SU-DHL-6 (cell line): ENCODE results near the gene SCN2B.
"Not testable (repeated sequence)": the region's sequence is repeated elsewhere in the genome, so short reads cannot be mapped to it uniquely, and the experiment has no call there.

Experiments used
- H2AFZ ChIP-seq: fragments of 200-600 bp; sonication (generic); 2 replicates; pipeline ENCODE4 v1.6.1; 2014; ENCODE audit warnings: low read depth, mild to moderate bottlenecking, moderate library complexity, mixed read lengths, antibody characterized with exemption, low read length; ENCODE audit not compliant: severe bottlenecking
- H3F3A ChIP-seq: fragments of 200-600 bp; shearing (Covaris generic); 2 replicates; pipeline ENCODE4 v1.6.0; 2016; ENCODE audit warnings: antibody characterized with exemption, mild to moderate bottlenecking; ENCODE audit not compliant: insufficient read depth
- H3K27ac ChIP-seq: fragments of 200-600 bp; sonication (generic); 2 replicates; pipeline ENCODE4 v1.5.1; 2016; ENCODE audit warnings: low read depth, mild to moderate bottlenecking, low read length, moderate library complexity, mixed read lengths
- H3K27me3 ChIP-seq: fragments of 200-600 bp; sonication (generic), shearing (Covaris generic); 2 replicates; pipeline ENCODE4 v1.6.0; 2014; ENCODE audit warnings: mild to moderate bottlenecking, low read length
- H3K36me3 ChIP-seq: fragments of 200-600 bp; sonication (generic); 2 replicates; pipeline ENCODE4 v1.6.1; 2014; ENCODE audit warnings: mild to moderate bottlenecking, low read length, mixed read lengths
- H3K4me2 ChIP-seq: fragments of 300-600, 200-600 bp; shearing (Covaris generic), sonication (generic); 2 replicates; pipeline ENCODE4 v1.6.0; 2014; ENCODE audit warnings: low read length, low read depth, mild to moderate bottlenecking; ENCODE audit not compliant: poor library complexity, severe bottlenecking
- H3K4me3 ChIP-seq: fragments of 200-600 bp; sonication (generic); 2 replicates; pipeline ENCODE4 v1.5.1; 2014; ENCODE audit warnings: antibody characterized with exemption, low read length, mild to moderate bottlenecking, mixed read lengths; ENCODE audit not compliant: insufficient read depth, poor library complexity, severe bottlenecking
- H3K79me2 ChIP-seq: fragments of 200-600 bp; sonication (generic); 2 replicates; pipeline ENCODE4 v1.6.1; 2014; ENCODE audit warnings: mild to moderate bottlenecking, low read length, moderate library complexity; ENCODE audit not compliant: insufficient read depth
- H3K9ac ChIP-seq: fragments of 200-600 bp; sonication (generic); 2 replicates; pipeline ENCODE4 v1.7.0; 2014; ENCODE audit warnings: mild to moderate bottlenecking, low read length
- H3K9me2 ChIP-seq: fragments of 200-600 bp; sonication (generic); replicated peaks from 2 replicates; pipeline ENCODE4 v1.6.1; 2014; ENCODE audit warnings: low read length; ENCODE audit not compliant: insufficient read depth
- H3K9me3 ChIP-seq: fragments of 200-600 bp; sonication (generic); 2 replicates; pipeline ENCODE4 v1.6.1; 2014; ENCODE audit warnings: low read length, mixed read lengths; ENCODE audit not compliant: insufficient read depth
- H4K20me1 ChIP-seq: fragments of 200-600 bp; sonication (generic); 2 replicates; pipeline ENCODE4 v1.6.1; 2014; ENCODE audit warnings: low read depth, mild to moderate bottlenecking, antibody characterized with exemption, low read length, moderate library complexity, mixed read lengths
- EZH2phosphoT487 ChIP-seq: fragments of 200-600 bp; sonication (generic), shearing (Covaris generic); conservative IDR thresholded peaks from 2 replicates; pipeline ENCODE4 v1.6.1; 2018; ENCODE audit warnings: mild to moderate bottlenecking, antibody characterized with exemption, low read length, moderate library complexity, mixed read lengths
- TF ChIP-seq, protein P1 (sequence below): fragments of 200-600 bp; sonication (generic); IDR thresholded peaks from one replicate; pipeline ENCODE4 v1.5.1; 2017; ENCODE audit warnings: antibody characterized with exemption, mild to moderate bottlenecking, low read length, moderate library complexity; ENCODE audit not compliant: insufficient read depth, poor library complexity, severe bottlenecking

SCN2B gene

GRCh38 chr11:118184784-118185579 lies 8.5 kb upstream of the SCN2B start:
- Histone ChIP-seq H3F3A (no peaks in the 10 kb centered on the region), H3K27ac (no peak overlapping the region), H3K4me3 (no peak overlapping the region), H4K20me1 (no peaks in the 10 kb centered on the region), H3K9ac (no peak overlapping the region), H3K27me3 (no peaks in the 10 kb centered on the region), H3K9me3 (no peaks in the 10 kb centered on the region), H3K9me2 (no peaks in the 10 kb centered on the region), H3K4me2 (no peak overlapping the region), H3K79me2 (no peaks in the 10 kb centered on the region), H2AFZ (no peak overlapping the region), H3K36me3 (no peaks in the 10 kb centered on the region)
- TF ChIP-seq, protein P1, sequence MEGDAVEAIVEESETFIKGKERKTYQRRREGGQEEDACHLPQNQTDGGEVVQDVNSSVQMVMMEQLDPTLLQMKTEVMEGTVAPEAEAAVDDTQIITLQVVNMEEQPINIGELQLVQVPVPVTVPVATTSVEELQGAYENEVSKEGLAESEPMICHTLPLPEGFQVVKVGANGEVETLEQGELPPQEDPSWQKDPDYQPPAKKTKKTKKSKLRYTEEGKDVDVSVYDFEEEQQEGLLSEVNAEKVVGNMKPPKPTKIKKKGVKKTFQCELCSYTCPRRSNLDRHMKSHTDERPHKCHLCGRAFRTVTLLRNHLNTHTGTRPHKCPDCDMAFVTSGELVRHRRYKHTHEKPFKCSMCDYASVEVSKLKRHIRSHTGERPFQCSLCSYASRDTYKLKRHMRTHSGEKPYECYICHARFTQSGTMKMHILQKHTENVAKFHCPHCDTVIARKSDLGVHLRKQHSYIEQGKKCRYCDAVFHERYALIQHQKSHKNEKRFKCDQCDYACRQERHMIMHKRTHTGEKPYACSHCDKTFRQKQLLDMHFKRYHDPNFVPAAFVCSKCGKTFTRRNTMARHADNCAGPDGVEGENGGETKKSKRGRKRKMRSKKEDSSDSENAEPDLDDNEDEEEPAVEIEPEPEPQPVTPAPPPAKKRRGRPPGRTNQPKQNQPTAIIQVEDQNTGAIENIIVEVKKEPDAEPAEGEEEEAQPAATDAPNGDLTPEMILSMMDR = no peak
- no peak for TF ChIP-seq EZH2phosphoT487

DNA sequence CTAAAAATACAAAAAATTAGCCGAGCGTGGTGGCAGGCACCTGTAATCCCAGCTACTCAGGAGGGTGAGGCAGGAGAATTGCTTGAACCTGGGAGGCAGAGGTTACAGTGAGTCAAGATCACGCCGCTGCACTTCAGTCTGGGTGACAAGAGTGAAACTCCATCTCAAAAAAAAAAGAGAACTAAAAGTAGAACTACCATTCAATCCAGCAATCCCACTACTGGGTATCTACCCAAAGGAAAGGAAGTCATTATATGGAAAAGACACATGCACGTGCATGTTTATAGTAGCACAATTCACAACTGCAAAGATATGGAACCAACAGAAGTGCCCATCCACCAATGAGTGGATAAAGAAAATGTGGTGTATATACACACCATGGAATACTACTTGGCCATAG lies 7.3 kb upstream of the SCN2B start:
- not testable (repeated sequence) for H3K36me3 ChIP-seq, H3K4me2 ChIP-seq, H3K27me3 ChIP-seq, H3K79me2 ChIP-seq, H4K20me1 ChIP-seq, H3K27ac ChIP-seq, H3K9ac ChIP-seq, H3F3A ChIP-seq, H3K4me3 ChIP-seq, H3K9me2 ChIP-seq, H3K9me3 ChIP-seq, H2AFZ ChIP-seq

DNA sequence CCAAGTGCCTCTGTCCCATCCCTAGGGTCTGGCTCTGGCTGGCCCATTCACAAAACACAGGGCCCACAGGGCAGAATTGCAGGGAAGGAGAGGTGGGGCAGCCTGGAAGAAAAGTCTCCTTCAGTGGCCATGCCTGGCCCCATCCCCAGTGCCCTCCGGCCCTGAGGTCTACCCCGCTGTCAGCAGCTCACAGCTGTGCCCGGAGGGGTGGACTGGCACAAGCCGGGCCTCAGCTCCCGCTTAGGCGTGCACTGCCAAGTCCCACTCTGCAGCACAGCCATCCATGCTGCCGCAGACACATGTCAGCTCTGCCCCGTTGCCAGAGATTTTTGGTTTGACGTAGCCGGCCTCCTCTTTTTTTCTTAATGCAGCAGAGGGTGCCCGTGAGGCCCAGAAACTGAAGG lies 3.9 kb upstream of the SCN2B start:
- Histone ChIP-seq H3K4me2 (no peak overlapping the region), H3K9ac (no peak overlapping the region), H3K9me3 (no peaks in the 10 kb centered on the region), H3K36me3 (no peaks in the 10 kb centered on the region), H3K27me3 (no peaks in the 10 kb centered on the region), H3K9me2 (no peaks in the 10 kb centered on the region), H3F3A (no peaks in the 10 kb centered on the region), H3K27ac (no peak overlapping the region), H2AFZ (no peak overlapping the region), H3K4me3 (no peak overlapping the region), H4K20me1 (no peaks in the 10 kb centered on the region), H3K79me2 (no peaks in the 10 kb centered on the region)
- no peak for TF ChIP-seq EZH2phosphoT487
- TF ChIP-seq, protein P1 = no peak

GRCh38 chr11:118176778-118177134 lies 317 bp upstream of the SCN2B start:
- Histone ChIP-seq H3F3A (no peaks in the 10 kb centered on the region), H3K79me2 (no peaks in the 10 kb centered on the region), H3K4me3 (no peak overlapping the region), H3K36me3 (no peaks in the 10 kb centered on the region), H3K27me3 (no peaks in the 10 kb centered on the region), H4K20me1 (no peaks in the 10 kb centered on the region), H3K9ac (no peak overlapping the region), H3K9me2 (no peaks in the 10 kb centered on the region), H2AFZ (no peak overlapping the region), H3K4me2 (no peak overlapping the region), H3K9me3 (no peaks in the 10 kb centered on the region), H3K27ac (no peak overlapping the region)
- no peak for TF ChIP-seq EZH2phosphoT487
- TF ChIP-seq, protein P1 = no peak
